ENCODE results near the gene SGF29.
"Not testable (repeated sequence)": the region's sequence is repeated elsewhere in the genome, so short reads cannot be mapped to it uniquely, and the experiment has no call there.

DNA sequence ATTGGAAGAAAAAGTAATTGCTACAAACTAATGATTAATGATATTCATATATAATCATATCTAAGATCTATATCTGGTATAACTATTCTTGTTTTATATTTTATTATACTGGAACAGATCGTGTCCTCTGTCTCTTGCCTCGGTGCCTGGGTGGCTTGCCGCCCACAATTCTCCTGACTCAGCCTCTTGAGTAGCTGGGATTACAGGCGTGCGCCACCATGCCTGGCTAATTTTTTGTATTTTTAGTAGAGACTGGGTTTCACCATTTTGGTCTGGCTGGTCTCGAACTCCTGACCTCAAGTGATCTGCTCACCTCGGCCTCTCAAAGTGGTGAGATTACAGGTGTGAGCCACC lies 62.5 kb downstream of the SGF29 start:
- not testable (repeated sequence) for TF ChIP-seq RAD21 (IDR thresholded peaks at IDR 0.05; ENCODE audit: low read length); MXI1 (IDR thresholded peaks at IDR 0.05; ENCODE audit: borderline replicate concordance, low read depth, low read length); CEBPB (IDR thresholded peaks at IDR 0.05; ENCODE audit: low read depth, low read length); POLR2A (IDR thresholded peaks at IDR 0.05; ENCODE audit: low read depth, low read length); NFE2L2 (IDR thresholded peaks at IDR 0.05; ENCODE audit: low read depth, low read length); RCOR1 (IDR thresholded peaks at IDR 0.05; ENCODE audit: insufficient replicate concordance, low read length); RFX5 (IDR thresholded peaks at IDR 0.05; ENCODE audit: low read depth, low read length)
- TF ChIP-seq, protein P1, sequence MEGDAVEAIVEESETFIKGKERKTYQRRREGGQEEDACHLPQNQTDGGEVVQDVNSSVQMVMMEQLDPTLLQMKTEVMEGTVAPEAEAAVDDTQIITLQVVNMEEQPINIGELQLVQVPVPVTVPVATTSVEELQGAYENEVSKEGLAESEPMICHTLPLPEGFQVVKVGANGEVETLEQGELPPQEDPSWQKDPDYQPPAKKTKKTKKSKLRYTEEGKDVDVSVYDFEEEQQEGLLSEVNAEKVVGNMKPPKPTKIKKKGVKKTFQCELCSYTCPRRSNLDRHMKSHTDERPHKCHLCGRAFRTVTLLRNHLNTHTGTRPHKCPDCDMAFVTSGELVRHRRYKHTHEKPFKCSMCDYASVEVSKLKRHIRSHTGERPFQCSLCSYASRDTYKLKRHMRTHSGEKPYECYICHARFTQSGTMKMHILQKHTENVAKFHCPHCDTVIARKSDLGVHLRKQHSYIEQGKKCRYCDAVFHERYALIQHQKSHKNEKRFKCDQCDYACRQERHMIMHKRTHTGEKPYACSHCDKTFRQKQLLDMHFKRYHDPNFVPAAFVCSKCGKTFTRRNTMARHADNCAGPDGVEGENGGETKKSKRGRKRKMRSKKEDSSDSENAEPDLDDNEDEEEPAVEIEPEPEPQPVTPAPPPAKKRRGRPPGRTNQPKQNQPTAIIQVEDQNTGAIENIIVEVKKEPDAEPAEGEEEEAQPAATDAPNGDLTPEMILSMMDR (conservative IDR thresholded peaks at IDR 0.05; ENCODE audit: low read depth, low read length) = not testable (repeated sequence)

All from IMR-90 (cell line).